ENCODE data around the gene MATN3. TPM values are rescaled to one million over a fixed set of nuclear protein-coding genes. Genes with fewer than 3 reads are reported as not detected.

MATN3 gene
- total RNA-seq, 2 experiments from 2014 or later: not detected

DNA sequence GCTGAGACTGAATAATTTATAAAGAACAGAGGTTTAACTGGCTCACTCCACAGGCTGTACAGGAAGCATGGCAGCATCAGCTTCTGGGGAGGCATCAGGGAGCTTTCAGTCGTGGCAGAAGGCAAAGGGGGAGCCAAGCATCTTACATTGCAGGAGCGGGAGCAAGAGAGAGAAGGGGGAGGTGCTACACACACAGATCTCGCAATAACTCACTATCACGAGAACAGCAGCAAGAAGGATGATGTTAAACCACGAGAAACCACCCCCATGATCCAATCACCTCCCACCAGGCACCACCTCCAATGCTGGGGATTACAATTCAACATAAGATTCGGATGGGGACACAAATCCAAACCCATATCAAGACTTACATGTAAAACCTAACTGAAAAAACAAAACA lies 17.8 kb upstream of the MATN3 start:
- Mint-ChIP-seq H3K36me3 (ENCODE audit: low read depth) (peaks cover 60% of the 10 kb centered on the region), H3K4me1 (no peaks in the 10 kb centered on the region), H3K27me3 (no peaks in the 10 kb centered on the region), H3K27ac (no peak overlapping the region), H3K9me3 (no peaks in the 10 kb centered on the region), H3K4me3 (no peak overlapping the region)
- ChIA-PET CTCF (no interaction called here), POLR2A (no interaction called here)
- no peak for DNase-seq

DNA sequence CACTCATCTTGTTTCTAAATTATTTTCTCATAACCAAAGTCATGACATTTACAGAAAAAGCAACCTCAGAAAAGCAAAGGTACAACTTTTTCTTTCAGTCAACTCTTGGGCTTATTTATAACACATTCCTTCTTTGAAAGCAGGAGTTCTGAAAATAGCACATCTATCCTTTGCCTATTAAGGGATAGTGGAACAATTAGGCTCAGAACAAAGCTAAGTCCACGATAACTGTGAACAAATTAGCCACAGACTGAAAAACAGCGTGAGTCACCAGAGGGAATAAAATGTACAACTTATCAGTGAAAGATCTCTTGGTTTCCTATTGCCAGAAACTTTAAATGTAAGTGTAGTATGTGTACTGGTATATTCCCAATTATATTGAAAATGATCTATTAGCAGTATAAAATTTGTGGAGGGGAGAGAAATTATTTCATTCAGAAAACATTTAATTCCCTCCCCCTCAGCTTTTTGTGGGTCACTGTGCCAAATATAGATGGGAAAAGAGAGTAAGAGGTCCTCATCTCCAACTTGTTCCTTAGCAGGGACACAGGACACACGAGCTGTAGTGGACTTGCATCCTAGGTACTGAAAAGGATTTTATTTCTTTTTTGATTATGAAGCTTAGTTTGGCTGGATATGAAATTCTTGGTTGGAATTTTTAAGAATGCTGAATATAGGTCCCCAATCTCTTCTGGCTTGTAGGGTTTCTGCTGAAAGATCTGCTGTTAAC lies 15.4 kb upstream of the MATN3 start:
- POLR2A ChIA-PET: interaction anchor here (0.8 kb wide), 1 partner anchor 54 kb away, joined by 3 read pairs; no protein-coding TSS in a partner anchor
- CTCF ChIA-PET: no interaction called here
- DNase-seq: no peak
- peaks cover 1% of the 10 kb centered on the region for H3K9me3 Mint-ChIP-seq
- peaks cover 46% of the 10 kb centered on the region for H3K36me3 Mint-ChIP-seq (ENCODE audit: low read depth)
- no peak overlapping the region for H3K4me3 Mint-ChIP-seq
- no peak overlapping the region for H3K27ac Mint-ChIP-seq
- H3K27me3 Mint-ChIP-seq: no peaks in the 10 kb centered on the region
- no peaks in the 10 kb centered on the region for H3K4me1 Mint-ChIP-seq

DNA sequence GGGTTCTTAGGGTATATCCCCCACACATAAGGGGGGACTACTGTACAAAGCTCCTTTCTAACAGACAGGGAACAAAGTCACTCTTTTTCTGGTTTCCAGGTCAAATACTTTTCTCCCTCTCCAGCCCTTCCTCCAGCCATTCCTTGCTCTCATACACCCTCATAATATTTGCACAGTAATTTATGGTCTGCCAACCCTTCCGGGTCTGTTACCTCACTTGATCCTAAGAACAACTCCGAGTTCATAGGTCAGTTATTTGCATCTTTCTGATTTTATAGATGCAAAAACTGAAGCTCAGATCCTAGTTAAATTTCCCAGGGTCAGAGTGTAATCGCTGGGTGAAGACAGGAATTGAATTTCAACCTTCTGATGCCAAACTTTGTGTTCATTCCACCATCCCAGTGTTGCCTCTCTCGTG lies 14.8 kb upstream of the MATN3 start:
- DNase-seq: no peak
- Mint-ChIP-seq H3K4me1 (no peaks in the 10 kb centered on the region), H3K27me3 (no peaks in the 10 kb centered on the region), H3K36me3 (ENCODE audit: low read depth) (peaks cover 40% of the 10 kb centered on the region), H3K27ac (no peak overlapping the region), H3K9me3 (peaks cover 4% of the 10 kb centered on the region), H3K4me3 (no peak overlapping the region)
- ChIA-PET CTCF (no interaction called here), POLR2A (no interaction called here)

DNA sequence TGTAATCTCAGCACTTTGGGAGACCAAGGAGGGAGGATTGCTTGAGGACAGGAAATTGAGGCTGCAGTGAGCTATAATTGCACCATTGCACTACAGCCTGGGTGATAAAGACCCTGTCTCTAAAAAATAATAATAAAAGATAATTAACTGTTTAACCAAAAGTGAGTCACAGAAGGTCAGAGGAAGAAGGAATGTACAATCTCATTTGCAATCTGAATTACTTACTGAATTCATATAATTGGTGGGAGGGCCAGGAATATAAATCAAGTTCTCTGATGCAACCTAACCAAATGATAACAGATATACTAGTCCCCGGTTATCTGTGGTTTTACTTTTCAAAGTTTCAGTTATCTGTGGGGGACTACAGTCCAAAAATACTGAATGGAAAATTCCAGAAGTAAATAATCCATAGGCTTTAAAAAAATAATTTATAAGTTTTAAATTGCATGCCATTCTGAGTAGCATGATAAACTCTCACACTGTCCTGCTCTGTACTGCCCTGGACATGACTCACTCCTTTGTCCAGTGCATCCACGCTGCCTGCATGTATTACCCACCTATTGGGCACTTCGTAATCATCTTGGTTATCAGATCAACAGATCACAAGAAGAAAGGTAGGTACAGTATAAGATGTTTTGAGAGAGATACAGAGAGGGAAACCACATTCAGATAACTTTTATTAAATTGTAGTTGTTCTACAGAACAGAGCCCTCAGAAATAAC lies 12.8 kb upstream of the MATN3 start:
- H3K36me3 Mint-ChIP-seq (ENCODE audit: low read depth): peaks cover 31% of the 10 kb centered on the region
- ChIA-PET CTCF (no interaction called here), POLR2A (no interaction called here)
- no peaks in the 10 kb centered on the region for H3K4me1 Mint-ChIP-seq
- no peak overlapping the region for H3K4me3 Mint-ChIP-seq
- DNase-seq: no peak
- peaks cover 16% of the 10 kb centered on the region for H3K9me3 Mint-ChIP-seq
- H3K27me3 Mint-ChIP-seq: no peaks in the 10 kb centered on the region
- no peak overlapping the region for H3K27ac Mint-ChIP-seq

DNA sequence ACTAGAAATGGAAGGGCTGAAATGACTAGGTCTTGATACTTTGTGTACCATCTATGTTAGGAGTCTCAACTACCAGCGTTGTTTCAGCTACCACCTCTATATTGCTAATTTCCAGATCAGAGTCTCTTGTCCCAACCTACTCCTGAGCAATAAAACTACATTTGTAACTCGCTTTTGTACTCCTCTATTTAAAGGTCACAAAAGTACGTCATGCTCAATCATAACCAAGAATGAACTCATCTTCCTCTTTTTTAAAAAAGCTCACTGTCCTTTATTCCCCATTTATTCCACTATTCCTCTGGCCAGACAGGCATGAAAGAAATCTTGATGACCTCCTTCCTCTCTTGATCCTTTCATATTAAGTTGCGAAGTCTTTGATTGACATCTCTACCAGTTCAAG lies 11.2 kb upstream of the MATN3 start:
- no peaks in the 10 kb centered on the region for H3K27me3 Mint-ChIP-seq
- no peak for DNase-seq
- no peaks in the 10 kb centered on the region for H3K4me1 Mint-ChIP-seq
- H3K27ac Mint-ChIP-seq: no peak overlapping the region
- H3K36me3 Mint-ChIP-seq (ENCODE audit: low read depth): peaks cover 16% of the 10 kb centered on the region
- no peak overlapping the region for H3K4me3 Mint-ChIP-seq
- CTCF ChIA-PET: interaction anchor here (0.6 to 1.3 kb wide), 2 partner anchors 9 to 873 kb away, joined by 3 to 7 read pairs; no protein-coding TSS in a partner anchor
- H3K9me3 Mint-ChIP-seq: peaks cover 16% of the 10 kb centered on the region
- POLR2A ChIA-PET: no interaction called here

DNA sequence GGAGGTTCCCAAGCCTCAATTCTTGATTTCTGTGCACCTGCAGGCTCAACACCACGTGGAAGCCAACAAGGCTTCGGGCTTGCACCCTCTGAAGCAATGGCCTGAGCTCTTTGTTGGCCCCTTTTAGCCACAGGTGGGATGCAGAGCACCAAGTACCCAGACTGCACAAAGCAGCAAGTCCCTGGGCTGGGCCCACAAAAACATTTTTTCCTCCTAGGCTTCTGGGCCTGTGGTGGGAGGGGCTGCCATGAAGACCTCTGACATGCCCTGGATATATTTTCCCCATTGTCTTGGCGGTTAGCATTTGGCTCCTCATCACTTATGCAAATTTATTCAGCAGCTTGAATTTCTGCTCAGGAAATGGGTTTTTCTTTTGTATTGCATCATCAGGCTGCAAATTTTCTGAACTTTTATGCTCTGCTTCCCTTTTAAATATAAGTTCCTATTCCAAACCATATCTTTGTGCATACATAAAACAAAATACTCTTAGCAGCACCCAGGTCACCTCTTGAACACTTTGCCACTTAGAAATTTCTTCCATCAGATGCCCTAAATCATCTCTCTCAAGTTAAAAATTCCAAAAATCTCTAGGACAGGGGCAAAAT lies 9.0 kb upstream of the MATN3 start:
- Mint-ChIP-seq H3K4me1 (no peaks in the 10 kb centered on the region), H3K36me3 (ENCODE audit: low read depth) (peaks cover 9% of the 10 kb centered on the region), H3K27ac (no peak overlapping the region), H3K4me3 (no peak overlapping the region), H3K9me3 (peaks cover 16% of the 10 kb centered on the region), H3K27me3 (no peaks in the 10 kb centered on the region)
- no peak for DNase-seq
- ChIA-PET POLR2A (no interaction called here), CTCF (no interaction called here)

DNA sequence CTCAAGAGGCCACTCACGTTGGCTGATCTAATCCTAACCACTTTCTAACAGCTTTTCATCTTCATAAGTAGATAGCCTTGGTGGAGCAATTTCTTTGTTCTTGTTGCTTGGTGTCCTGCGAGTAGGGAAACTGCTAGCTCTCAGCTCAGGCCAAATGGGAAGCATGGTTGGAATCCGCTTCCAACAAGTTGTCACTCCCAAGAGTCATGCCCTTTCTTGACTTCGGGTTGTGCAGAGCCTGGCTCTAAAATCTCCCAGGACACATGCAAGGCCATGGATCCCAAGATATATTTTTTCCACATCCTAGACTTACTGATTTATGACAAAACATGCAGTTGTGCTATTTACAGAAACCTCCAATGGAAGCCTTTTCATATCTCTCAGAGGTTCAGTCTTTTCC lies 7.3 kb upstream of the MATN3 start:
- Mint-ChIP-seq H3K36me3 (ENCODE audit: low read depth) (peaks cover 9% of the 10 kb centered on the region), H3K27me3 (peaks cover 2% of the 10 kb centered on the region), H3K9me3 (peaks cover 16% of the 10 kb centered on the region), H3K4me1 (no peaks in the 10 kb centered on the region), H3K27ac (no peak overlapping the region), H3K4me3 (no peak overlapping the region)
- POLR2A ChIA-PET: no interaction called here
- CTCF ChIA-PET: no interaction called here
- DNase-seq: no peak

DNA sequence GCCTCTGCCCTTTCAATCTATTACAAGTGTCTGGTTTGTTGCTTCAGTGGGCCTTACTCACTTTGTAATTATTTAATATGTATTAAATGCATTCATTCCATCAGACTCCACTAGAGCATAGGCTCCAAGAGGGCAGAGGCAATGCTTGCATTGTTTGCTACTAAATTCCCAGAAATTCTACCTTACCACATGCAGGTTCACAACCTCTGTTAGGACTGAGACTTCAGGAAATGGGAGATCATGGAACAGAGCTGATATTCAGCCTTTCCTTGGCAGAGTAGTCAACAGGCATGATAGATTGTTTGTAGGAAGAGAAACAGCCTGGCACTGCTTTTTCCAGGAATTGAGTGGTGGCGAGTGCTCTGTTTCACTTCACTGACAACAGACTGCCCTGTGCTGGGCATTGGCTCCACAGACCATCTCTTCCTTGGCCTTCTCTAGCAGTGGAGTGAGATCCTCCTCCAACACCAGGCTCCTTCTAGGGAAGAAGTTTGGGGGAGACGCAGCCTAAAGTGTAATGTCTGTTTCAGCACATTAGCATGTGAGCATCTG lies 6.2 kb upstream of the MATN3 start:
- no peak for DNase-seq
- Mint-ChIP-seq H3K9me3 (peaks cover 16% of the 10 kb centered on the region), H3K27ac (no peak overlapping the region), H3K4me3 (no peak overlapping the region), H3K4me1 (no peaks in the 10 kb centered on the region), H3K36me3 (ENCODE audit: low read depth) (peaks cover 7% of the 10 kb centered on the region), H3K27me3 (peaks cover 12% of the 10 kb centered on the region)
- POLR2A ChIA-PET: no interaction called here
- CTCF ChIA-PET: no interaction called here

DNA sequence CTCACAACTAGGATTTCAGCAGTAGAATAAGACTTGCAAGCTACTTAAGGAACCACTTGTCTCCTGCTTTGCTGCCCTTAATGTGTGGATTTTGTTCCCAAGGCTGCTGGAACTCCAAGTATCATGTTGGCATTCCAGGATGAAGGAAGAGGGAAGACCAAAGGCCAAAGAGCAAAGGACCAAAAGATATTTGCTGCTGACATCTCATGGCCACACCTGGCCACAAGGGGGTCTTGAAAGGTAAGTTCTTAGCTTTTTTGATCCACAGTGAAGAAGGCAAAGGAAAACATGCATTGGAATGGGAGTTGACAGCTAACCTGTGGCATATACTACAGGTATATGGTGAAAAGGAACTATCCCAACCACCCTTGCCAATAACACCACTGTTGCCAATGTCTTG lies 3.9 kb upstream of the MATN3 start:
- POLR2A ChIA-PET: no interaction called here

DNA sequence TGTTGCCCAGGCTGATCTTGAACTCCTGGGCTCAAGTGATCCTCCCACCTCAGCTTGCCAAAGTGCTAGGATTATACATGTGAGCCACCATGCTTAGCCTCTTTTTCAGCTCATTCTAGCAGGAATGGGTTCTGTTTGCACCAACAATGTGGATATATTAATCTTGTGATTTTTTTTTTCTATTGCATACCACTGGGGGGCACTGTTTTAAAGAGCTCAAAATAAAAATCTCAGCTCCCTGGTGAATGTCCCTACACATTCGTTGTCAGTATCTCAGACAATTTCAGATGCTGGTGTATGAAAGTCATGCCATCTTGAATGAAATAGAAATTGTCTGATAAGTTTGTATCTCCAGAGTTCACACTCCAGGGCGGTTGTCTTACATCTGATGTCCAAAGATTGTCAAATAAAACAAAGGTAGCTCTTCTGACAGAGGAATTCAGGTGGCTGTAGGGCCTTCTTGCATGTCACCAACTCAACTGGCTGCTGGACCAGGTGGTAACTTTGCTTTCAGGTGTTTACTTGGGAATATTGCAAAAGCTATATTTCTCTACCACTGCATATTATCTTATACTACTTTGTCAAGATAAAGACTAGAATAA lies 3.1 kb upstream of the MATN3 start:
- H3K27ac Mint-ChIP-seq: no peak overlapping the region
- no peak overlapping the region for H3K4me3 Mint-ChIP-seq
- ChIA-PET POLR2A (no interaction called here), CTCF (interaction anchor here (0.7 to 2.0 kb wide), 12 partner anchors 8 to 92 kb away, joined by 3 to 8 read pairs (median 4); partner anchors contain the start of gene LAPTM4A)
- H3K27me3 Mint-ChIP-seq: peaks cover 36% of the 10 kb centered on the region
- DNase-seq: peak; percentile 18
- peaks cover 12% of the 10 kb centered on the region for H3K4me1 Mint-ChIP-seq
- no peaks in the 10 kb centered on the region for H3K36me3 Mint-ChIP-seq (ENCODE audit: low read depth)
- H3K9me3 Mint-ChIP-seq: peaks cover 2% of the 10 kb centered on the region

More for the DNA sequence above, 3.9 kb upstream of the MATN3 start:
- Mint-ChIP-seq H3K4me1 (peaks cover 12% of the 10 kb centered on the region), H3K4me3 (no peak overlapping the region), H3K36me3 (ENCODE audit: low read depth) (no peaks in the 10 kb centered on the region), H3K9me3 (peaks cover 3% of the 10 kb centered on the region), H3K27me3 (peaks cover 29% of the 10 kb centered on the region), H3K27ac (no peak overlapping the region)
- no peak for DNase-seq
- CTCF ChIA-PET: interaction anchor here (1.6 to 2.0 kb wide), 2 partner anchors 20 to 36 kb away, joined by 6 to 8 read pairs; partner anchors contain the start of gene LAPTM4A

DNA sequence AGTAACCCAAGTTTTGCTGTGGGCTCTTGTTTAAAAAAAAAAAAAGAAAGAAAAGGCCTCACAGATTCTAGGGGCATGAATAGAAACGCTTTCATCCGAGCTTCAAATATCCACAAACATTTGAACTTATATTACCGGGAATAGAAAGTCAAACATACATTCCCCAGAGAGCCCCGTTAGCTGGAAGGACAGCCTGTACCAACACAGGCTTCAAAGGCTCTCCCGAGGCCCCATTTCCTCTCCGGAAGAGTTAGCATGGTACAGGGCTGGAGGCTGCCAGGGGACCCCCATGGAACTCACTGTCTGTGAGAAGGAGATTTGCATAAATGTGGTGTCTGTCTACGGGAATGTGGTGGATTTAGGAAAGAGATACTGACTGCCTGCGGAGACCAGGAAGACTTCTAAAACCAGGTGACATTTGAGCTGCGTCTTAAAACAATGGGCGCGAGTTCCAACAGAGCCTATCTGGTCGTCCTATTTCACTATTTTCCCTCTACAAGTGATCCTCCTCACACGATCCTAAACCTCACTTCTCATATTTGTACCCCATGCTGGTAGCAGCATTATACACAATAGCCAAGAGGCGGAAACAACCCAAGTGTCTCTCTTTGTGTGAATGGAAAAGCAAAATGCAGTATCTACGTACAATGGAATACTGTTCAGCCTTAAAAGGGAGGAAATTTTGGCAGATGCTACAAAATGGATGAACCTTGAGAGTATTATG lies 820 bp upstream of the MATN3 start:
- H3K4me3 Mint-ChIP-seq: peak overlapping the region; percentile 67
- no peak overlapping the region for H3K27ac Mint-ChIP-seq
- peaks cover 12% of the 10 kb centered on the region for H3K4me1 Mint-ChIP-seq
- ChIA-PET CTCF (interaction anchor here (1.1 kb wide), 1 partner anchor 80 kb away, joined by 5 read pairs; no protein-coding TSS in a partner anchor), POLR2A (no interaction called here)
- DNase-seq: no peak
- H3K27me3 Mint-ChIP-seq: peaks cover 51% of the 10 kb centered on the region
- H3K9me3 Mint-ChIP-seq: no peaks in the 10 kb centered on the region
- H3K36me3 Mint-ChIP-seq (ENCODE audit: low read depth): no peaks in the 10 kb centered on the region

DNA sequence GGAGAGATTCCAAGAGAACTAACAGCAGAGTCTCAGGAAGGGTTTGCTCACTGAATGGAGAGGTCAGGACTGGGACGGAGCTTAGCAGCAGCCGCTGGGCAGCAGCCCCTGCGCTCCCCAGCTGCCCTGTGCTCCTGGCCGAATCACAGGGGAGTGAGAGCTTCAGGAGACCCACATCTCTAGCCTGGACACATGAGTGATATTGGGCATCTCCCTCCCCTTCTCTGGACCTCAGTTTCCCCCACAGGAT lies 511 bp downstream of the MATN3 start:
- Mint-ChIP-seq H3K9me3 (no peaks in the 10 kb centered on the region), H3K4me3 (peak overlapping the region; percentile 48), H3K4me1 (peaks cover 12% of the 10 kb centered on the region), H3K36me3 (ENCODE audit: low read depth) (no peaks in the 10 kb centered on the region), H3K27me3 (peaks cover 57% of the 10 kb centered on the region), H3K27ac (no peak overlapping the region)
- no peak for DNase-seq
- CTCF ChIA-PET: no interaction called here
- POLR2A ChIA-PET: no interaction called here
